SU-DHL-6 (cell line): Measurements from ENCODE around the gene MMP15.

Source experiments
- H2AFZ ChIP-seq: fragments of 200-600 bp; sonication (generic); 2 replicates; pipeline ENCODE4 v1.6.1; 2014; ENCODE audit warnings: low read depth, mild to moderate bottlenecking, moderate library complexity, mixed read lengths, antibody characterized with exemption, low read length; ENCODE audit not compliant: severe bottlenecking
- H3F3A ChIP-seq: fragments of 200-600 bp; shearing (Covaris generic); 2 replicates; pipeline ENCODE4 v1.6.0; 2016; ENCODE audit warnings: antibody characterized with exemption, mild to moderate bottlenecking; ENCODE audit not compliant: insufficient read depth
- H3K27ac ChIP-seq: fragments of 200-600 bp; sonication (generic); 2 replicates; pipeline ENCODE4 v1.5.1; 2016; ENCODE audit warnings: low read depth, mild to moderate bottlenecking, low read length, moderate library complexity, mixed read lengths
- H3K27me3 ChIP-seq: fragments of 200-600 bp; sonication (generic), shearing (Covaris generic); 2 replicates; pipeline ENCODE4 v1.6.0; 2014; ENCODE audit warnings: mild to moderate bottlenecking, low read length
- H3K36me3 ChIP-seq: fragments of 200-600 bp; sonication (generic); 2 replicates; pipeline ENCODE4 v1.6.1; 2014; ENCODE audit warnings: mild to moderate bottlenecking, low read length, mixed read lengths
- H3K4me2 ChIP-seq: fragments of 300-600, 200-600 bp; shearing (Covaris generic), sonication (generic); 2 replicates; pipeline ENCODE4 v1.6.0; 2014; ENCODE audit warnings: low read length, low read depth, mild to moderate bottlenecking; ENCODE audit not compliant: poor library complexity, severe bottlenecking
- H3K4me3 ChIP-seq: fragments of 200-600 bp; sonication (generic); 2 replicates; pipeline ENCODE4 v1.5.1; 2014; ENCODE audit warnings: antibody characterized with exemption, low read length, mild to moderate bottlenecking, mixed read lengths; ENCODE audit not compliant: insufficient read depth, poor library complexity, severe bottlenecking
- H3K79me2 ChIP-seq: fragments of 200-600 bp; sonication (generic); 2 replicates; pipeline ENCODE4 v1.6.1; 2014; ENCODE audit warnings: mild to moderate bottlenecking, low read length, moderate library complexity; ENCODE audit not compliant: insufficient read depth
- H3K9ac ChIP-seq: fragments of 200-600 bp; sonication (generic); 2 replicates; pipeline ENCODE4 v1.7.0; 2014; ENCODE audit warnings: mild to moderate bottlenecking, low read length
- H3K9me2 ChIP-seq: fragments of 200-600 bp; sonication (generic); replicated peaks from 2 replicates; pipeline ENCODE4 v1.6.1; 2014; ENCODE audit warnings: low read length; ENCODE audit not compliant: insufficient read depth
- H3K9me3 ChIP-seq: fragments of 200-600 bp; sonication (generic); 2 replicates; pipeline ENCODE4 v1.6.1; 2014; ENCODE audit warnings: low read length, mixed read lengths; ENCODE audit not compliant: insufficient read depth
- H4K20me1 ChIP-seq: fragments of 200-600 bp; sonication (generic); 2 replicates; pipeline ENCODE4 v1.6.1; 2014; ENCODE audit warnings: low read depth, mild to moderate bottlenecking, antibody characterized with exemption, low read length, moderate library complexity, mixed read lengths
- EZH2phosphoT487 ChIP-seq: fragments of 200-600 bp; sonication (generic), shearing (Covaris generic); conservative IDR thresholded peaks from 2 replicates; pipeline ENCODE4 v1.6.1; 2018; ENCODE audit warnings: mild to moderate bottlenecking, antibody characterized with exemption, low read length, moderate library complexity, mixed read lengths
- TF ChIP-seq, protein P1 (sequence below): fragments of 200-600 bp; sonication (generic); IDR thresholded peaks from one replicate; pipeline ENCODE4 v1.5.1; 2017; ENCODE audit warnings: antibody characterized with exemption, mild to moderate bottlenecking, low read length, moderate library complexity; ENCODE audit not compliant: insufficient read depth, poor library complexity, severe bottlenecking

The MMP15 gene

DNA sequence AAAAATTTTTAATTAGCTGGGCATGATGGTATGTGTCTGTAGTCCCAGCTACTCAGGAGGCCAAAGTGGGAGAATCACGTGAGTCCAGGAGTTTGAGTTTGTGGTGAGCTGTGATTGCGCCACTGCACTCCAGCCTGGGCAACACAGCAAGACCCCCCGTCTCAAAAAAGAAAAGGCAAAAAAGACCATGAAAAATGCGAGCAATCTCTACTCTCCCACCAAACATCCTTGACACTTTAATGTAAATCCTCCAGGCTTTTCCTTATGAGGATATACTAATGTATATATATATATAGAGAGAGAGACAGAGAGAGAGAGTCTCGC is 28.1 kb downstream of the MMP15 start:
- Histone ChIP-seq H3K4me3 (no peak overlapping the region), H3K4me2 (no peak overlapping the region), H3K27me3 (no peaks in the 10 kb centered on the region; the same call in 1 of the 2 replicates), H2AFZ (no peak overlapping the region), H3K36me3 (no peaks in the 10 kb centered on the region), H3K9me3 (no peaks in the 10 kb centered on the region), H3K27ac (no peak overlapping the region), H3K79me2 (no peaks in the 10 kb centered on the region), H3K9me2 (no peaks in the 10 kb centered on the region), H3K9ac (no peak overlapping the region), H3F3A (no peaks in the 10 kb centered on the region), H4K20me1 (no peaks in the 10 kb centered on the region)
- no peak for TF ChIP-seq EZH2phosphoT487
- TF ChIP-seq, protein P1, sequence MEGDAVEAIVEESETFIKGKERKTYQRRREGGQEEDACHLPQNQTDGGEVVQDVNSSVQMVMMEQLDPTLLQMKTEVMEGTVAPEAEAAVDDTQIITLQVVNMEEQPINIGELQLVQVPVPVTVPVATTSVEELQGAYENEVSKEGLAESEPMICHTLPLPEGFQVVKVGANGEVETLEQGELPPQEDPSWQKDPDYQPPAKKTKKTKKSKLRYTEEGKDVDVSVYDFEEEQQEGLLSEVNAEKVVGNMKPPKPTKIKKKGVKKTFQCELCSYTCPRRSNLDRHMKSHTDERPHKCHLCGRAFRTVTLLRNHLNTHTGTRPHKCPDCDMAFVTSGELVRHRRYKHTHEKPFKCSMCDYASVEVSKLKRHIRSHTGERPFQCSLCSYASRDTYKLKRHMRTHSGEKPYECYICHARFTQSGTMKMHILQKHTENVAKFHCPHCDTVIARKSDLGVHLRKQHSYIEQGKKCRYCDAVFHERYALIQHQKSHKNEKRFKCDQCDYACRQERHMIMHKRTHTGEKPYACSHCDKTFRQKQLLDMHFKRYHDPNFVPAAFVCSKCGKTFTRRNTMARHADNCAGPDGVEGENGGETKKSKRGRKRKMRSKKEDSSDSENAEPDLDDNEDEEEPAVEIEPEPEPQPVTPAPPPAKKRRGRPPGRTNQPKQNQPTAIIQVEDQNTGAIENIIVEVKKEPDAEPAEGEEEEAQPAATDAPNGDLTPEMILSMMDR = no peak

DNA sequence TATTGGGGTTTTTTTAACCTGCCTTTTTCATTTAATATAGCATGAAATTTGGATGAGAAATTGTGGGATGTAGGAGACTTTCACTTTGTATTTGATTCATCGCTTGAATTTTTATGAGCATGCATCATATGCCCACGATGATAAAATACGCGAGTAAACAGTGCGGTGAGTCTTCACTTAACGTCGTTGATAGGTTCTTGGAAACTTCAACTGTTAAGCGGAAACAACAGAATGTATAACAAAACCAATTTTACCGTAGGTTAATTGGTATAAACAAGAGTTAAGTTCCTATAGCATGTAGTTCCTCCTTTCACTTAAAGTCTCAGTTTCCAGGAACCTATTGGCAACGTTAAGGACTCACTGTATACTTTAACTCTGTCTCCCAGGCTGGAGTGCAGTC is 28.7 kb downstream of the MMP15 start:
- H3F3A ChIP-seq = no peaks in the 10 kb centered on the region
- H3K27ac ChIP-seq = no peak overlapping the region
- H3K9me3 ChIP-seq = no peaks in the 10 kb centered on the region
- H3K36me3 ChIP-seq = no peaks in the 10 kb centered on the region
- TF ChIP-seq EZH2phosphoT487 = no peak
- TF ChIP-seq, protein P1 = no peak
- H3K4me3 ChIP-seq = no peak overlapping the region
- H3K4me2 ChIP-seq = no peak overlapping the region
- H3K9ac ChIP-seq = no peak overlapping the region
- H4K20me1 ChIP-seq = no peaks in the 10 kb centered on the region
- H2AFZ ChIP-seq = no peak overlapping the region
- H3K79me2 ChIP-seq = no peaks in the 10 kb centered on the region
- no peaks in the 10 kb centered on the region; the same call in 1 of the 2 replicates for H3K27me3 ChIP-seq
- H3K9me2 ChIP-seq = no peaks in the 10 kb centered on the region

DNA sequence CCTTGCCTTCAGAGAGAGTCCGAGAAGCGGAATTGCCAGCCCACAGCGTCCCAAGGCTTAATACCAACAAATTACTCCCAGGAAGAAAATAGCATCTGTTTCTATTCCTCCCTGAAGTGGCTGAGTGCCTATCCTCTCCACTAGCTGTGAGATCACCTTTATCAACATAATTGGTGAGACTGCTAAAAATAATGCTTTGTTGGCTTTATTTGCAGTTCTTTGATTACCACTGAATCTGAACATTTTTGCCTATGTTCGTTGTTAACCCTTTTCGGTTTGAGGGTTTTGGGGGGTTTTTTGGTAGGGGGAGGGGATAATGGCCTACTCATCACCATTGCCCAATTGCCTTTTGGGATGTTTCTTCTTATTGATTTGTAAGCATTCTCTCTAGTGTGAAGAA is 31.0 kb downstream of the MMP15 start:
- no peak overlapping the region for H3K27ac ChIP-seq
- H3K9me3 ChIP-seq = no peaks in the 10 kb centered on the region
- H3K36me3 ChIP-seq = no peaks in the 10 kb centered on the region
- H2AFZ ChIP-seq = no peak overlapping the region
- no peak overlapping the region for H3K9ac ChIP-seq
- no peaks in the 10 kb centered on the region for H3K79me2 ChIP-seq
- H3F3A ChIP-seq = no peaks in the 10 kb centered on the region
- H4K20me1 ChIP-seq = no peaks in the 10 kb centered on the region
- no peaks in the 10 kb centered on the region; the same call in 1 of the 2 replicates for H3K27me3 ChIP-seq
- no peak for TF ChIP-seq EZH2phosphoT487
- TF ChIP-seq, protein P1 = no peak
- H3K4me3 ChIP-seq = no peak overlapping the region
- H3K9me2 ChIP-seq = no peaks in the 10 kb centered on the region
- H3K4me2 ChIP-seq = no peak overlapping the region

DNA sequence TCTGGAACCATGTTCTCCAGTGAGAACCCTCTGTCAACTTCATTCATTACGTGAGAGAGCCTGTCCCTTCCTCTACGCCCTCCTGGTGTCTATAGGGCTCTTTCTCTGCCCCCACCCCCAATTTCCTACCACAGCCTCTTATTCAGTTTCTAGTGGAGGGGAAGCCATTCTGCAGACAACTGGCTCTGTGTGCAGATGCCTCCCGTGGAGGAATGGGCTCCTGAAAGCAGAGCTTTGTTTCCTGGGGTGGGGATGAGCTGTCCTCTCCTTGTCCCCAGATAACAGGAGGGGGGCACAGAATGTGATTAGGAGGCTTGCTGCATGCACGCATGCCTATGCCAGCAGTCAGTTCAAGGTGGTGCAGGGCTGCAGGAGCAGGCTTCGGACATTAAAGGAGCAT is 31.6 kb downstream of the MMP15 start:
- Histone ChIP-seq H3K27ac (no peak overlapping the region), H3K36me3 (no peaks in the 10 kb centered on the region), H3K9me3 (no peaks in the 10 kb centered on the region), H3K79me2 (no peaks in the 10 kb centered on the region), H3K4me2 (no peak overlapping the region), H3K9ac (no peak overlapping the region), H3K27me3 (no peaks in the 10 kb centered on the region; the same call in 1 of the 2 replicates), H2AFZ (no peak overlapping the region), H3K4me3 (no peak overlapping the region), H4K20me1 (no peaks in the 10 kb centered on the region), H3F3A (no peaks in the 10 kb centered on the region), H3K9me2 (no peaks in the 10 kb centered on the region)
- TF ChIP-seq EZH2phosphoT487 = no peak
- TF ChIP-seq, protein P1 = no peak
